ENCODE data around the gene ADGRF5.

GRCh38 chr6:46949632-46950280, 28.0 kb upstream of the ADGRF5 start:
- TF ChIP-seq CTCF (IDR thresholded peaks at IDR 0.05; ENCODE audit: low read length) (no peak), EZH2phosphoT487 (IDR thresholded peaks at IDR 0.05; ENCODE audit: low read length) (no peak)

Measured in MM.1S (cell line).